ENCODE measurements around the gene GPR142. TPM values are rescaled to one million over a fixed set of nuclear protein-coding genes. Genes with fewer than 3 reads are reported as not detected.

The GPR142 gene
- total and polyA plus RNA-seq, 2 of the 8 experiments (the other 6 are each of a cell fraction or from before 2014, with no cell fraction given), result 0.05 TPM; not detected in 1

DNA sequence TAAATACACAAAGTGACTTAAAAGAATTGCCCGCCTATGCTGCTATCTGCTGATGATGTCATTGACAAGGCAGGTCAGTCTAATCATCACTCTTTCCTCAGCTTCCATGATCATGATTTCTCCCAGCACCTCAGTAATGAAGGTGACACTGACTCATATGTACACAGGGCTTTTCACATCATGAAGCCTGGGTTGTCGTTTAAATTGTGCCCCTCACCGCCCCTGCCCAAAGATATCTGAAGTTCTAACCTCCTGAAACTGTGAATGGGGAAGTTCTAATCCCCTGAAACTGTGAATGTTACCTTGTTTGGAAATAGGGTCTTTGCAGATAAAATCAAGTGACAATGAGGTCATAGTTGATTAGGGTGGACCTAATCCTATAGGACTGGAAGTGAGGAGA is 47.2 kb downstream of the GPR142 start:
- Histone ChIP-seq H2AK5ac (ENCODE audit: low read depth, low read length) (no peak overlapping the region), H3K9ac (replicated peaks in 1 of 4; ENCODE audit: extremely low read depth in 1 of 4, low read depth in 3 of 4, low read length in 3 of 4) (no peak overlapping the region), H3K18ac (ENCODE audit: extremely low read depth, low read length) (no peak overlapping the region), H2BK20ac (ENCODE audit: low read length) (no peak overlapping the region), H3K14ac (ENCODE audit: insufficient read length) (no peak overlapping the region), H2AFZ (ENCODE audit: low read length) (no peak overlapping the region), H3K56ac (replicated peaks; ENCODE audit: insufficient read length, low read depth, low read length) (no peak overlapping the region), H4K20me1 (replicated peaks in 1 of 2; ENCODE audit: control insufficient read depth in 1 of 2, insufficient read depth in 2 of 2, low read length in 2 of 2) (no peaks in the 10 kb centered on the region), H3K23me2 (ENCODE audit: low read depth, low read length) (no peaks in the 10 kb centered on the region; the same call in 1 of the 2 replicates), H3K4me2 (ENCODE audit: insufficient read depth in 1 of 2, low read depth in 2 of 2, low read length in 2 of 2) (no peak overlapping the region), H3K79me1 (ENCODE audit: low read depth, low read length) (no peaks in the 10 kb centered on the region), H4K5ac (ENCODE audit: insufficient read length, low read depth, low read length) (no peak overlapping the region), H2BK120ac (replicated peaks; ENCODE audit: low read depth, low read length) (no peak overlapping the region), H3K4ac (replicated peaks; ENCODE audit: insufficient read length, low read depth, low read length) (no peak overlapping the region), H4K91ac (replicated peaks; ENCODE audit: insufficient read length, low read length) (no peak overlapping the region), H3K9me3 (ENCODE audit: insufficient read depth in 2 of 2, low read depth in 1 of 2, low read length in 1 of 2) (0 out of 4 replicates have a peak, but pooled peaks cover 0 to 2% of the 10 kb centered on the region in 2 experiments), H3K36me3 (ENCODE audit: control insufficient read depth in 2 of 4, insufficient read depth in 4 of 4, low read length in 3 of 4) (0 out of 8 replicates have a peak, but pooled peaks cover 0 to 2% (median 0%) of the 10 kb centered on the region in 4 experiments), H3K4me1 (replicated peaks in 1 of 4; ENCODE audit: control insufficient read depth in 3 of 4, insufficient read depth in 4 of 4, low read length in 3 of 4) (peaks cover 0 to 10% (median 0%) of the 10 kb centered on the region in 4 experiments; a peak in 3 of 7 replicates), H3K4me3 (ENCODE audit: extremely low read depth in 1 of 4, insufficient read depth in 2 of 4, low read depth in 3 of 4, low read length in 4 of 4) (no peak overlapping the region), H2BK12ac (ENCODE audit: low read depth, low read length) (no peak overlapping the region), H3K27ac (ENCODE audit: low read depth, low read length) (no peak overlapping the region), H4K8ac (ENCODE audit: extremely low read depth, insufficient read depth, low read length) (no peak overlapping the region), H3K79me2 (ENCODE audit: control insufficient read depth in 1 of 2, insufficient read depth in 2 of 2, low read length in 2 of 2) (no peaks in the 10 kb centered on the region), H2BK15ac (ENCODE audit: low read length) (no peak overlapping the region), H3K27me3 (replicated peaks in 1 of 4; ENCODE audit: control insufficient read depth in 3 of 4, extremely low read depth in 1 of 4, insufficient read depth in 3 of 4, low read length in 3 of 4) (no peaks in the 10 kb centered on the region), H3K23ac (ENCODE audit: insufficient read length) (no peak overlapping the region), H2BK5ac (ENCODE audit: low read depth, low read length) (no peak overlapping the region)
- no peak for FAIRE-seq
- POLR2A ChIA-PET (ENCODE audit: partially characterized antibody), result interaction anchor here (1.5 to 2.0 kb wide), 2 partner anchors 15 to 86 kb away, joined by 3 to 7 read pairs; no protein-coding TSS in a partner anchor
- 77% methylated on average over 3 of the region's 3 CpGs; no CpG with 5 or more reads in 1 of the 2 experiments for WGBS, 2 experiments (ENCODE audit: extremely low coverage in 1 of 2, insufficient coverage in 1 of 2, insufficient read length in 1 of 2, insufficient replicate concordance in 2 of 2, low coverage in 1 of 2, low lambda C conversion rate in 2 of 2, missing lambda C conversion rate in 1 of 2)
- CTCF ChIA-PET (ENCODE audit: partially characterized antibody), result interaction anchor here (1.2 kb wide), 1 partner anchor 42 kb away, joined by 3 read pairs; no protein-coding TSS in a partner anchor
- no peak for TF ChIP-seq KDM1A (IDR thresholded peaks at IDR 0.05; ENCODE audit: borderline replicate concordance, low read length)
- DNase-seq (ENCODE audit: low read depth in 1 of 2, low spot score in 2 of 2), result no peak

Data from H1 (cell line).